ENCODE measurements around the gene INCA1. TPM values are rescaled to one million over a fixed set of nuclear protein-coding genes. Genes with fewer than 3 reads are reported as not detected.
A peak's percentile ranks its signal among the peaks of the same experiment; 100 is the strongest.

INCA1 gene
- total and polyA plus RNA-seq, 2 of the 13 experiments (the other 11 are each of a cell fraction or from before 2014, with no cell fraction given), result 0.93 to 2.6 TPM

DNA sequence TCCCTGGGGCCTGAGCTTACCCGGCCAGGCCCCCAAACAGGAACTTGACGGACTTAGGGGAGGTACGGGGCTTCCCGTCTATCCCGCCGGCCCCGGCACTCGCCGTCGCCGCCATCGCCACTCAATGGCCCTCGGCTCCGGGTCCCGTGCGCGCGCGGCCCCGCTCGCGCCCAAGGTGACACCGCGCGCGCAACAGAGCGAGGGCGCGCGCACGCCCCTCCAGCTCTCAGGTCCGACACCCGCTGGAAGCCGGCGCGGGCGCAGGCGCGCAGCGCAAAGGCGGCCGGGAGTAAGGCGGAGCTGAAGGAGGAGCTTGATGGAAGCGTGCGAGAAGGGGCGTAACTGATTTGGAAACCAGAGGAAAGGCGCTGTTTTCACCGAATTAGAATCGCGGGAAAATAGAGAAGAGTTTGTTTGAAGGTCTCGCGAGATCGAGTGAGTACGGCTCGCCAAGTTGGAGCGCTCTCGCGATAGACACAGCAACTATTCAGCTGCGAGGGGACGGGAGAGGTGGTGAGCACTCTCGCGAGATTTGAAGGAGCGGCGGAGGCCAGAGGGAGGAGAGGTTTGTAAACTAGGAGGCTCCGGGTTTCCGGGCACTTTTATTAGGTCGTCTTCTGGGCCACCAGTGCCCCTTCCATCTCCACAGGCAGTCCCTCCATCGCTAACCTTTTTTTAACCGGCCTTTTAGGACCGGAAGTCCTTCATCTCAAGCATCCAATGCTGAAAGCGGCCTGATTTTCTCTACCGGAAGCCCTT, 57.3 kb downstream of the INCA1 start, which contains the start of the genes RNF167 and SLC25A11 (continued):
- no peak for TF ChIP-seq MEIS2 (CRISPR knock-in tag; IDR thresholded peaks at IDR 0.05)
- TF ChIP-seq CBFB (CRISPR knock-in tag; IDR thresholded peaks at IDR 0.05), result no peak
- no peak for TF ChIP-seq MIER3 (CRISPR knock-in tag; IDR thresholded peaks at IDR 0.05; ENCODE audit: borderline replicate concordance)
- TF ChIP-seq, protein P1, sequence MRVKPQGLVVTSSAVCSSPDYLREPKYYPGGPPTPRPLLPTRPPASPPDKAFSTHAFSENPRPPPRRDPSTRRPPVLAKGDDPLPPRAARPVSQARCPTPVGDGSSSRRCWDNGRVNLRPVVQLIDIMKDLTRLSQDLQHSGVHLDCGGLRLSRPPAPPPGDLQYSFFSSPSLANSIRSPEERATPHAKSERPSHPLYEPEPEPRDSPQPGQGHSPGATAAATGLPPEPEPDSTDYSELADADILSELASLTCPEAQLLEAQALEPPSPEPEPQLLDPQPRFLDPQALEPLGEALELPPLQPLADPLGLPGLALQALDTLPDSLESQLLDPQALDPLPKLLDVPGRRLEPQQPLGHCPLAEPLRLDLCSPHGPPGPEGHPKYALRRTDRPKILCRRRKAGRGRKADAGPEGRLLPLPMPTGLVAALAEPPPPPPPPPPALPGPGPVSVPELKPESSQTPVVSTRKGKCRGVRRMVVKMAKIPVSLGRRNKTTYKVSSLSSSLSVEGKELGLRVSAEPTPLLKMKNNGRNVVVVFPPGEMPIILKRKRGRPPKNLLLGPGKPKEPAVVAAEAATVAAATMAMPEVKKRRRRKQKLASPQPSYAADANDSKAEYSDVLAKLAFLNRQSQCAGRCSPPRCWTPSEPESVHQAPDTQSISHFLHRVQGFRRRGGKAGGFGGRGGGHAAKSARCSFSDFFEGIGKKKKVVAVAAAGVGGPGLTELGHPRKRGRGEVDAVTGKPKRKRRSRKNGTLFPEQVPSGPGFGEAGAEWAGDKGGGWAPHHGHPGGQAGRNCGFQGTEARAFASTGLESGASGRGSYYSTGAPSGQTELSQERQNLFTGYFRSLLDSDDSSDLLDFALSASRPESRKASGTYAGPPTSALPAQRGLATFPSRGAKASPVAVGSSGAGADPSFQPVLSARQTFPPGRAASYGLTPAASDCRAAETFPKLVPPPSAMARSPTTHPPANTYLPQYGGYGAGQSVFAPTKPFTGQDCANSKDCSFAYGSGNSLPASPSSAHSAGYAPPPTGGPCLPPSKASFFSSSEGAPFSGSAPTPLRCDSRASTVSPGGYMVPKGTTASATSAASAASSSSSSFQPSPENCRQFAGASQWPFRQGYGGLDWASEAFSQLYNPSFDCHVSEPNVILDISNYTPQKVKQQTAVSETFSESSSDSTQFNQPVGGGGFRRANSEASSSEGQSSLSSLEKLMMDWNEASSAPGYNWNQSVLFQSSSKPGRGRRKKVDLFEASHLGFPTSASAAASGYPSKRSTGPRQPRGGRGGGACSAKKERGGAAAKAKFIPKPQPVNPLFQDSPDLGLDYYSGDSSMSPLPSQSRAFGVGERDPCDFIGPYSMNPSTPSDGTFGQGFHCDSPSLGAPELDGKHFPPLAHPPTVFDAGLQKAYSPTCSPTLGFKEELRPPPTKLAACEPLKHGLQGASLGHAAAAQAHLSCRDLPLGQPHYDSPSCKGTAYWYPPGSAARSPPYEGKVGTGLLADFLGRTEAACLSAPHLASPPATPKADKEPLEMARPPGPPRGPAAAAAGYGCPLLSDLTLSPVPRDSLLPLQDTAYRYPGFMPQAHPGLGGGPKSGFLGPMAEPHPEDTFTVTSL (CRISPR knock-in tag; IDR thresholded peaks at IDR 0.05; ENCODE audit: borderline replicate concordance), result no peak
- TF ChIP-seq ZSCAN31 (CRISPR knock-in tag; IDR thresholded peaks at IDR 0.05; ENCODE audit: low read depth), result peak; percentile 17; the same call in 1 of the 2 replicates
- TF ChIP-seq ZNF547 (CRISPR knock-in tag; IDR thresholded peaks at IDR 0.05), result no peak; the same call in 1 of the 2 replicates
- peak; percentile 23 for TF ChIP-seq TARDBP (CRISPR knock-in tag; IDR thresholded peaks at IDR 0.05)
- no peak for TF ChIP-seq KAT2B (IDR thresholded peaks at IDR 0.05; ENCODE audit: borderline replicate concordance, low read depth, low read length)
- no peak for TF ChIP-seq JUN (CRISPR knock-in tag; IDR thresholded peaks at IDR 0.05)
- peak; percentile 48; the same call in 1 of the 2 replicates for TF ChIP-seq NR2C2 (CRISPR knock-in tag; IDR thresholded peaks at IDR 0.05; ENCODE audit: borderline replicate concordance)
- no peak for TF ChIP-seq ZNF460 (CRISPR knock-in tag; IDR thresholded peaks at IDR 0.05; ENCODE audit: borderline replicate concordance)
- TF ChIP-seq CREB1 (IDR thresholded peaks at IDR 0.05), result 0 out of 2 replicates have a peak, but pooled peaks have one; percentile 5
- TF ChIP-seq CREB1 (CRISPR knock-in tag; IDR thresholded peaks at IDR 0.05), result peak; percentile 41; the same call in 1 of the 2 replicates
- TF ChIP-seq, protein P2, sequence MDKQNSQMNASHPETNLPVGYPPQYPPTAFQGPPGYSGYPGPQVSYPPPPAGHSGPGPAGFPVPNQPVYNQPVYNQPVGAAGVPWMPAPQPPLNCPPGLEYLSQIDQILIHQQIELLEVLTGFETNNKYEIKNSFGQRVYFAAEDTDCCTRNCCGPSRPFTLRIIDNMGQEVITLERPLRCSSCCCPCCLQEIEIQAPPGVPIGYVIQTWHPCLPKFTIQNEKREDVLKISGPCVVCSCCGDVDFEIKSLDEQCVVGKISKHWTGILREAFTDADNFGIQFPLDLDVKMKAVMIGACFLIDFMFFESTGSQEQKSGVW (CRISPR knock-in tag; IDR thresholded peaks at IDR 0.05; ENCODE audit: borderline replicate concordance), result no peak
- TF ChIP-seq, protein P3, sequence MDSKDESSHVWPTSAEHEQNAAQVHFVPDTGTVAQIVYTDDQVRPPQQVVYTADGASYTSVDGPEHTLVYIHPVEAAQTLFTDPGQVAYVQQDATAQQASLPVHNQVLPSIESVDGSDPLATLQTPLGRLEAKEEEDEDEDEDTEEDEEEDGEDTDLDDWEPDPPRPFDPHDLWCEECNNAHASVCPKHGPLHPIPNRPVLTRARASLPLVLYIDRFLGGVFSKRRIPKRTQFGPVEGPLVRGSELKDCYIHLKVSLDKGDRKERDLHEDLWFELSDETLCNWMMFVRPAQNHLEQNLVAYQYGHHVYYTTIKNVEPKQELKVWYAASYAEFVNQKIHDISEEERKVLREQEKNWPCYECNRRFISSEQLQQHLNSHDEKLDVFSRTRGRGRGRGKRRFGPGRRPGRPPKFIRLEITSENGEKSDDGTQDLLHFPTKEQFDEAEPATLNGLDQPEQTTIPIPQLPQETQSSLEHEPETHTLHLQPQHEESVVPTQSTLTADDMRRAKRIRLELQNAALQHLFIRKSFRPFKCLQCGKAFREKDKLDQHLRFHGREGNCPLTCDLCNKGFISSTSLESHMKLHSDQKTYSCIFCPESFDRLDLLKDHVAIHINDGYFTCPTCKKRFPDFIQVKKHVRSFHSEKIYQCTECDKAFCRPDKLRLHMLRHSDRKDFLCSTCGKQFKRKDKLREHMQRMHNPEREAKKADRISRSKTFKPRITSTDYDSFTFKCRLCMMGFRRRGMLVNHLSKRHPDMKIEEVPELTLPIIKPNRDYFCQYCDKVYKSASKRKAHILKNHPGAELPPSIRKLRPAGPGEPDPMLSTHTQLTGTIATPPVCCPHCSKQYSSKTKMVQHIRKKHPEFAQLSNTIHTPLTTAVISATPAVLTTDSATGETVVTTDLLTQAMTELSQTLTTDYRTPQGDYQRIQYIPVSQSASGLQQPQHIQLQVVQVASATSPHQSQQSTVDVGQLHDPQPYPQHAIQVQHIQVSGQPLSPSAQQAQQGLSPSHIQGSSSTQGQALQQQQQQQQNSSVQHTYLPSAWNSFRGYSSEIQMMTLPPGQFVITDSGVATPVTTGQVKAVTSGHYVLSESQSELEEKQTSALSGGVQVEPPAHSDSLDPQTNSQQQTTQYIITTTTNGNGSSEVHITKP (CRISPR knock-in tag; IDR thresholded peaks at IDR 0.05; ENCODE audit: low read depth), result 0 out of 2 replicates have a peak, but pooled peaks have one; percentile 35
- TF ChIP-seq, protein P4, sequence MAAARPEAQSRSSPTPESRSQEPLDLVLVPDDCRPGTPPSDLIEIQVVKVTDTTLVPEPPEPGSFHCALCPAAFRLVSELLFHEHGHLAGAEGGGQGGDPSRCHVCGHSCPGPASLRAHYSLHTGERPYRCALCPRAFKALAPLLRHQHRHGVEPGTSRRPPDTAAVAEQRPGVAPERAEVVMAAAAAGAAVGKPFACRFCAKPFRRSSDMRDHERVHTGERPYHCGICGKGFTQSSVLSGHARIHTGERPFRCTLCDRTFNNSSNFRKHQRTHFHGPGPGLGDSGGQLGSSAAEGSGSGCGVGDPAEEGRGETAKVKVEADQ (CRISPR knock-in tag; IDR thresholded peaks at IDR 0.05; ENCODE audit: borderline replicate concordance), result no peak; the same call in 1 of the 2 replicates
- TF ChIP-seq SATB2 (CRISPR knock-in tag; IDR thresholded peaks at IDR 0.05), result no peak

All from HepG2 (cell line).